ENCODE measurements around the gene KIF26B.
"Not testable (repeated sequence)": the region's sequence is repeated elsewhere in the genome, so short reads cannot be mapped to it uniquely, and the experiment has no call there.

The KIF26B gene

GRCh38 chr1:245154429-245155271, at the start of gene KIF26B:
Gene KIF26B (plus strand): TSS chr1:245154985. CDS start chr1:245155425, 440 bp downstream.
- no peak for DNase-seq (ENCODE audit: low spot score)

- no peak for DNase-seq (ENCODE audit: low spot score)
Observed at GRCh38 chr1:245105042-245105441, 49.7 kb upstream of the KIF26B start.

- DNase-seq (ENCODE audit: low spot score), result no peak
Observed at GRCh38 chr1:245105815-245106410, 48.9 kb upstream of the KIF26B start.

- DNase-seq (ENCODE audit: low spot score), result no peak
Observed at GRCh38 chr1:245107776-245108114, 47.0 kb upstream of the KIF26B start.

GRCh38 chr1:245108246-245108645, 46.5 kb upstream of the KIF26B start:
- DNase-seq (ENCODE audit: low spot score), result peak; percentile 85

GRCh38 chr1:245108909-245109308, 45.9 kb upstream of the KIF26B start:
- no peak for DNase-seq (ENCODE audit: low spot score)

- DNase-seq (ENCODE audit: low spot score), result no peak
Observed at GRCh38 chr1:245110406-245110805, 44.4 kb upstream of the KIF26B start.

- no peak for DNase-seq (ENCODE audit: low spot score)
Observed at GRCh38 chr1:245111073-245111472, 43.7 kb upstream of the KIF26B start.

GRCh38 chr1:245113649-245114048, 41.1 kb upstream of the KIF26B start:
- no peak for DNase-seq (ENCODE audit: low spot score)

- no peak for DNase-seq (ENCODE audit: low spot score)
Observed at GRCh38 chr1:245116131-245116530, 38.7 kb upstream of the KIF26B start.

- no peak for DNase-seq (ENCODE audit: low spot score)
Observed at GRCh38 chr1:245116751-245117150, 38.0 kb upstream of the KIF26B start.

GRCh38 chr1:245118066-245118465, 36.7 kb upstream of the KIF26B start:
- no peak for DNase-seq (ENCODE audit: low spot score)

- DNase-seq (ENCODE audit: low spot score), result no peak
Observed at GRCh38 chr1:245118806-245119205, 36.0 kb upstream of the KIF26B start.

- DNase-seq (ENCODE audit: low spot score), result no peak
Observed at GRCh38 chr1:245121523-245121922, 33.3 kb upstream of the KIF26B start.

GRCh38 chr1:245124241-245124640, 30.5 kb upstream of the KIF26B start:
- DNase-seq (ENCODE audit: low spot score), result no peak

GRCh38 chr1:245124644-245125043, 30.1 kb upstream of the KIF26B start:
- DNase-seq (ENCODE audit: low spot score), result no peak

- no peak for DNase-seq (ENCODE audit: low spot score)
Observed at GRCh38 chr1:245126530-245126929, 28.3 kb upstream of the KIF26B start.

GRCh38 chr1:245128381-245129101, 26.2 kb upstream of the KIF26B start:
- no peak for DNase-seq (ENCODE audit: low spot score)

GRCh38 chr1:245129319-245130240, 25.2 kb upstream of the KIF26B start:
- no peak for DNase-seq (ENCODE audit: low spot score)

GRCh38 chr1:245130281-245131025, 24.3 kb upstream of the KIF26B start:
- DNase-seq (ENCODE audit: low spot score), result not testable (repeated sequence)

GRCh38 chr1:245131026-245131393, 23.8 kb upstream of the KIF26B start:
- DNase-seq (ENCODE audit: low spot score), result no peak
